ENCODE results near the gene ABCA7. TPM values are rescaled to one million over a fixed set of nuclear protein-coding genes. Genes with fewer than 3 reads are reported as not detected.

ABCA7 gene
- total RNA-seq, 4 donors from 2014 or later, result 12.6 to 24.4 (median 18.7) TPM

- H3K27me3 ChIP-seq, result no peaks in the 10 kb centered on the region
- whole genome bisulfite sequencing, 2 donors, result 100% methylated on average over 3 of the region's 5 CpGs; no CpG with 5 or more reads in 1 of the 2 donors
- H3K27ac ChIP-seq, result no peak overlapping the region
- H3K9me3 ChIP-seq, result peaks cover 0 to 40% (median 25%) of the 10 kb centered on the region in 3 donors
- no peak for DNase-seq
- no peaks in the 10 kb centered on the region for H3K4me1 ChIP-seq
- TF ChIP-seq, protein P1, sequence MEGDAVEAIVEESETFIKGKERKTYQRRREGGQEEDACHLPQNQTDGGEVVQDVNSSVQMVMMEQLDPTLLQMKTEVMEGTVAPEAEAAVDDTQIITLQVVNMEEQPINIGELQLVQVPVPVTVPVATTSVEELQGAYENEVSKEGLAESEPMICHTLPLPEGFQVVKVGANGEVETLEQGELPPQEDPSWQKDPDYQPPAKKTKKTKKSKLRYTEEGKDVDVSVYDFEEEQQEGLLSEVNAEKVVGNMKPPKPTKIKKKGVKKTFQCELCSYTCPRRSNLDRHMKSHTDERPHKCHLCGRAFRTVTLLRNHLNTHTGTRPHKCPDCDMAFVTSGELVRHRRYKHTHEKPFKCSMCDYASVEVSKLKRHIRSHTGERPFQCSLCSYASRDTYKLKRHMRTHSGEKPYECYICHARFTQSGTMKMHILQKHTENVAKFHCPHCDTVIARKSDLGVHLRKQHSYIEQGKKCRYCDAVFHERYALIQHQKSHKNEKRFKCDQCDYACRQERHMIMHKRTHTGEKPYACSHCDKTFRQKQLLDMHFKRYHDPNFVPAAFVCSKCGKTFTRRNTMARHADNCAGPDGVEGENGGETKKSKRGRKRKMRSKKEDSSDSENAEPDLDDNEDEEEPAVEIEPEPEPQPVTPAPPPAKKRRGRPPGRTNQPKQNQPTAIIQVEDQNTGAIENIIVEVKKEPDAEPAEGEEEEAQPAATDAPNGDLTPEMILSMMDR (IDR thresholded peaks at IDR 0.05), result no peak
- TF ChIP-seq POLR2A (IDR thresholded peaks at IDR 0.05), result no peak
- H3K36me3 ChIP-seq, result peaks cover 0 to 34% (median 0%) of the 10 kb centered on the region in 3 donors
- intact Hi-C loops (cut with DNase I), result no loop called here
- no peak overlapping the region for H3K4me3 ChIP-seq
Measured at GRCh38 chr19:1058112-1058511, 18.2 kb downstream of the ABCA7 start.

GRCh38 chr19:1060689-1061088 is 20.8 kb downstream of the ABCA7 start:
- H3K27ac ChIP-seq, result no peak overlapping the region
- intact Hi-C loops (cut with DNase I), result no loop called here
- peaks cover 0 to 39% (median 25%) of the 10 kb centered on the region in 3 donors for H3K9me3 ChIP-seq
- H3K4me1 ChIP-seq, result peaks cover 11 to 15% (median 12%) of the 10 kb centered on the region in 3 donors
- H3K36me3 ChIP-seq, result peaks cover 0 to 34% (median 0%) of the 10 kb centered on the region in 3 donors
- no peak for DNase-seq
- no peak overlapping the region for H3K4me3 ChIP-seq
- H3K27me3 ChIP-seq, result peaks cover 0 to 14% (median 0%) of the 10 kb centered on the region in 4 donors
- TF ChIP-seq, protein P1 (IDR thresholded peaks at IDR 0.05), result no peak
- no peak for TF ChIP-seq POLR2A (IDR thresholded peaks at IDR 0.05)
- 67 to 73% methylated on average over 1 to 4 of the region's 5 CpGs for WGBS, 2 donors

DNA sequence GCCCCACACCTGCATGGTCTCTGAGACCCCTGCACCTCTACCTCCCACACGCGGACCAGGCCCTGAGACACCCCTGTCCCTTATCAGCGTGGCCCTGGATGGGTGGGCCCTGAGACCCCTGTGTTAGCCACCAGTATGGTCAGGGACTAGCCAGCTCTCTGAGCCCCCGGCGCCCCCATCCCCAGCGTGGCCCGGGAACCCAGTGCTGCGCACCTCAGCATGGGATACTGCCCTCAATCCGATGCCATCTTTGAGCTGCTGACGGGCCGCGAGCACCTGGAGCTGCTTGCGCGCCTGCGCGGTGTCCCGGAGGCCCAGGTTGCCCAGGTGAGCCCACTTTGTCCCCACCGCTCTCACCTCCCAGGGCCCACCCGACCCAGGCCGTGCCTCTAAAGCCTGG is 22.1 kb downstream of the ABCA7 start:
- TF ChIP-seq POLR2A (IDR thresholded peaks at IDR 0.05), result no peak
- TF ChIP-seq, protein P1 (IDR thresholded peaks at IDR 0.05), result no peak
- Histone ChIP-seq H3K36me3 (peaks cover 0 to 21% (median 0%) of the 10 kb centered on the region in 3 donors), H3K27ac (no peak overlapping the region), H3K4me3 (no peak overlapping the region), H3K4me1 (peaks cover 17 to 28% (median 25%) of the 10 kb centered on the region in 3 donors), H3K9me3 (peaks cover 0 to 26% (median 18%) of the 10 kb centered on the region in 3 donors), H3K27me3 (peaks cover 0 to 27% (median under 1%) of the 10 kb centered on the region in 4 donors)
- intact Hi-C loops (cut with DNase I), result no loop called here
- 95 to 98% methylated on average over 4 to 14 of the region's 20 CpGs for WGBS, 2 donors
- DNase-seq, result no peak

GRCh38 chr19:1062387-1063029 is 22.6 kb downstream of the ABCA7 start:
- DNase-seq, result no peak
- Histone ChIP-seq H3K9me3 (peaks cover 0 to 20% (median 13%) of the 10 kb centered on the region in 3 donors), H3K36me3 (peaks cover 0 to 16% (median 0%) of the 10 kb centered on the region in 3 donors), H3K4me3 (no peak overlapping the region), H3K4me1 (peaks cover 22 to 33% (median 28%) of the 10 kb centered on the region in 3 donors), H3K27ac (no peak overlapping the region), H3K27me3 (peaks cover 4 to 32% (median 5%) of the 10 kb centered on the region in 4 donors)
- TF ChIP-seq, protein P1 (IDR thresholded peaks at IDR 0.05), result no peak
- TF ChIP-seq POLR2A (IDR thresholded peaks at IDR 0.05), result no peak
- 86 to 89% methylated on average over 16 to 17 of the region's 17 CpGs for WGBS, 2 donors
- intact Hi-C loops (cut with DNase I), result no loop called here
